Neural progenitor cell (in vitro differentiated cells): ENCODE results near the gene KRTAP25-1. TPM values are rescaled to one million over a fixed set of nuclear protein-coding genes. Genes with fewer than 3 reads are reported as not detected.

Source experiments
- DNase-seq: peaks from one replicate; pipeline ENCODE4 v3.0.0-alpha.2; 2016; ENCODE audit warnings: low spot score
- H2AFZ ChIP-seq: fragments of 200-600 bp; sonication (generic); replicated peaks from 2 replicates; pipeline ENCODE4 v1.6.1; 2016; ENCODE audit warnings: antibody characterized with exemption
- H3F3A ChIP-seq: fragments of 200-600 bp; sonication (generic); 2 replicates; pipeline ENCODE4 v1.6.1; 2016; ENCODE audit warnings: antibody characterized with exemption, low read depth
- H3K27ac ChIP-seq: fragments of 200-600 bp; sonication (generic); 2 replicates; pipeline ENCODE4 v1.5.1; 2016; ENCODE audit warnings: mild to moderate bottlenecking
- H3K27me3 ChIP-seq: fragments of 200-600 bp; sonication (generic); 2 replicates; pipeline ENCODE4 v1.6.1; 2016; ENCODE audit warnings: mild to moderate bottlenecking, moderate library complexity
- H3K36me3 ChIP-seq: fragments of 200-600 bp; sonication (generic); 2 replicates; pipeline ENCODE4 v1.5.1; 2016
- H3K4me1 ChIP-seq: fragments of 200-600 bp; sonication (generic); 2 replicates; pipeline ENCODE4 v1.6.1; 2016; ENCODE audit warnings: mixed run types
- H3K4me2 ChIP-seq: fragments of 200-600 bp; sonication (generic); 2 replicates; pipeline ENCODE4 v1.6.1; 2016
- H3K4me3 ChIP-seq: fragments of 200-600 bp; sonication (generic); 2 replicates; pipeline ENCODE4 v1.5.1; 2016
- H3K79me2 ChIP-seq: fragments of 200-600 bp; sonication (generic); 2 replicates; pipeline ENCODE4 v1.6.1; 2016; ENCODE audit warnings: low read depth
- H3K9ac ChIP-seq: fragments of 200-600 bp; sonication (generic); 2 replicates; pipeline ENCODE4 v1.6.1; 2016
- H3K9me3 ChIP-seq: fragments of 200-600 bp; sonication (generic); 2 replicates; pipeline ENCODE4 v1.5.1; 2016; ENCODE audit warnings: low read depth
- H4K20me1 ChIP-seq: fragments of 200-600 bp; sonication (generic); 2 replicates; pipeline ENCODE4 v1.6.1; 2016; ENCODE audit warnings: low read depth
- H3K27ac Mint-ChIP-seq: 3 replicates; pipeline ENCODE4 v1.8.0; 2021; ENCODE audit warnings: mixed read lengths
- H3K27me3 Mint-ChIP-seq: 2 replicates; pipeline ENCODE4 v1.8.0; 2022; ENCODE audit warnings: low read depth, mild to moderate bottlenecking, inconsistent platforms, moderate library complexity, mixed read lengths; ENCODE audit not compliant: insufficient read depth
- H3K36me3 Mint-ChIP-seq: 3 replicates; pipeline ENCODE4 v1.8.0; 2021; ENCODE audit warnings: mixed read lengths
- H3K4me1 Mint-ChIP-seq: 3 replicates; pipeline ENCODE4 v1.8.0; 2021; ENCODE audit warnings: mixed read lengths
- H3K4me3 Mint-ChIP-seq: 3 replicates; pipeline ENCODE4 v1.8.0; 2021; ENCODE audit warnings: mild to moderate bottlenecking, moderate library complexity, mixed read lengths
- H3K9me3 Mint-ChIP-seq: 3 replicates; pipeline ENCODE4 v1.8.0; 2020; ENCODE audit warnings: mixed read lengths
- EZH2 ChIP-seq: fragments of 200-600 bp; sonication (generic); IDR thresholded peaks from 2 replicates; pipeline ENCODE4 v1.6.1; 2017; ENCODE audit warnings: antibody characterized with exemption, mild to moderate bottlenecking, moderate library complexity
- EZH2phosphoT487 ChIP-seq: fragments of 200-600 bp; sonication (generic); IDR thresholded peaks from 2 replicates; pipeline ENCODE4 v1.6.1; 2017; ENCODE audit warnings: antibody characterized with exemption
- total RNA-seq: library from RNA; depleted of rRNA; stranded (reverse); fragments of >200 nt; gene quantifications from 2 replicates; pipeline ENCODE4 v1.2.3, GENCODE V29; 2015; ENCODE audit warnings: low replicate concordance
- TF ChIP-seq, protein P1 (sequence below): fragments of 200-600 bp; sonication (generic); IDR thresholded peaks from 2 replicates; pipeline ENCODE4 v1.5.1; 2017; ENCODE audit warnings: antibody characterized with exemption, mild to moderate bottlenecking

Gene KRTAP25-1
- total RNA-seq, 1 donor from 2014 or later = not detected

- Histone ChIP-seq H3K9me3 (no peaks in the 10 kb centered on the region), H3K27me3 (no peaks in the 10 kb centered on the region)
- DNase-seq = no peak
Observed at GRCh38 chr21:30271611-30272010, 17.7 kb downstream of the KRTAP25-1 start.

GRCh38 chr21:30271156-30271555 lies 18.2 kb downstream of the KRTAP25-1 start:
- Histone ChIP-seq H3K4me3 (no peak overlapping the region), H2AFZ (no peak overlapping the region), H3K27me3 (no peaks in the 10 kb centered on the region), H4K20me1 (no peaks in the 10 kb centered on the region), H3K36me3 (no peaks in the 10 kb centered on the region), H3K4me1 (no peaks in the 10 kb centered on the region), H3F3A (no peaks in the 10 kb centered on the region), H3K9me3 (no peaks in the 10 kb centered on the region), H3K9ac (no peak overlapping the region), H3K4me2 (no peak overlapping the region), H3K79me2 (no peaks in the 10 kb centered on the region), H3K27ac (no peak overlapping the region)
- no peak overlapping the region for H3K4me3 Mint-ChIP-seq
- H3K9me3 Mint-ChIP-seq = peaks cover 7% of the 10 kb centered on the region
- DNase-seq = no peak
- no peak overlapping the region for H3K27ac Mint-ChIP-seq
- H3K27me3 Mint-ChIP-seq = peaks cover 2% of the 10 kb centered on the region
- TF ChIP-seq EZH2 (no peak), EZH2phosphoT487 (no peak)
- TF ChIP-seq, protein P1, sequence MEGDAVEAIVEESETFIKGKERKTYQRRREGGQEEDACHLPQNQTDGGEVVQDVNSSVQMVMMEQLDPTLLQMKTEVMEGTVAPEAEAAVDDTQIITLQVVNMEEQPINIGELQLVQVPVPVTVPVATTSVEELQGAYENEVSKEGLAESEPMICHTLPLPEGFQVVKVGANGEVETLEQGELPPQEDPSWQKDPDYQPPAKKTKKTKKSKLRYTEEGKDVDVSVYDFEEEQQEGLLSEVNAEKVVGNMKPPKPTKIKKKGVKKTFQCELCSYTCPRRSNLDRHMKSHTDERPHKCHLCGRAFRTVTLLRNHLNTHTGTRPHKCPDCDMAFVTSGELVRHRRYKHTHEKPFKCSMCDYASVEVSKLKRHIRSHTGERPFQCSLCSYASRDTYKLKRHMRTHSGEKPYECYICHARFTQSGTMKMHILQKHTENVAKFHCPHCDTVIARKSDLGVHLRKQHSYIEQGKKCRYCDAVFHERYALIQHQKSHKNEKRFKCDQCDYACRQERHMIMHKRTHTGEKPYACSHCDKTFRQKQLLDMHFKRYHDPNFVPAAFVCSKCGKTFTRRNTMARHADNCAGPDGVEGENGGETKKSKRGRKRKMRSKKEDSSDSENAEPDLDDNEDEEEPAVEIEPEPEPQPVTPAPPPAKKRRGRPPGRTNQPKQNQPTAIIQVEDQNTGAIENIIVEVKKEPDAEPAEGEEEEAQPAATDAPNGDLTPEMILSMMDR = no peak
- no peaks in the 10 kb centered on the region for H3K36me3 Mint-ChIP-seq
- no peaks in the 10 kb centered on the region for H3K4me1 Mint-ChIP-seq

More at GRCh38 chr21:30271611-30272010, 17.7 kb downstream of the KRTAP25-1 start:
- H3K4me1 Mint-ChIP-seq = no peaks in the 10 kb centered on the region
- Histone ChIP-seq H2AFZ (no peak overlapping the region), H3K4me1 (no peaks in the 10 kb centered on the region), H3K36me3 (no peaks in the 10 kb centered on the region), H3K79me2 (no peaks in the 10 kb centered on the region), H4K20me1 (no peaks in the 10 kb centered on the region), H3K4me2 (no peak overlapping the region), H3K27ac (no peak overlapping the region), H3K4me3 (no peak overlapping the region), H3F3A (no peaks in the 10 kb centered on the region), H3K9ac (no peak overlapping the region)
- TF ChIP-seq EZH2 (no peak), EZH2phosphoT487 (no peak)
- no peaks in the 10 kb centered on the region for H3K36me3 Mint-ChIP-seq
- peaks cover 2% of the 10 kb centered on the region for H3K27me3 Mint-ChIP-seq
- H3K4me3 Mint-ChIP-seq = no peak overlapping the region
- no peak overlapping the region for H3K27ac Mint-ChIP-seq
- peaks cover 5% of the 10 kb centered on the region for H3K9me3 Mint-ChIP-seq

DNA sequence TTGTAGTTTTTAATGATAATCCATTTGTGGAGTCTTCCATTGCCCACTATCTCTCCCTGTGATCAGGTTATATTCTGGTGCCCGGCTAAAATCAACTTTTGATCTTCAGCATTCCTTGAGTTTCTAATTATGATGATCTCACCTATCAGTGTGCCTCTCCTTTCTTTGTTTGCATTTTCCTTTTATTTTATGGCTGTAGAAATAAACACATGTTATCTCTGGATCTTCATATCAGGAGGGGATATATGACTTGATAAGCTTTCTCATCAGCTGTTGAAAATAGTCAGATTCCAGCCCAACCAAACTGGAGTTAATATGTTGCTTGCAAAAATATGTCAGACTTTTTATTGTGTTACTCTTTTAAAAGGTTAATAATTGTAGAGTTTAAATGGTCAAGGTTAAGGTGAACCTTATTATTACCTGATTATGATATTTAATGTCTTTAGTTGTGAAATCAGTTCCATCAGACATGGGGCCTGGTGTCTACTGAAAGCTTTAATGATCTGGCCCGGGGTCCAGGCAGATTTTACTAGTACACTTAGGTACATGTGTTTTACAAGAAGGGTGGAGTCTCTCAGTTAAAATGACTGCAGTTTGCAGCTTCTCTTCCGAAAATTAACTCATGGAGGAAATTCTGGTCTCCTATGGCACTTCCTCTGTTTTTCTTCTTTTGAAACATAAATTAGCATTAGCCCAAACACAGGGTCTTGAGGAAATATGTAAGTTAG lies 19.3 kb downstream of the KRTAP25-1 start:
- H3K27ac ChIP-seq = no peak overlapping the region
- no peaks in the 10 kb centered on the region for H3K27me3 ChIP-seq
- no peaks in the 10 kb centered on the region for H3K36me3 ChIP-seq
- H3K9me3 Mint-ChIP-seq = peaks cover 11% of the 10 kb centered on the region
- peaks cover 2% of the 10 kb centered on the region for H3K27me3 Mint-ChIP-seq
- H3F3A ChIP-seq = no peaks in the 10 kb centered on the region
- no peak overlapping the region for H3K4me3 Mint-ChIP-seq
- H4K20me1 ChIP-seq = no peaks in the 10 kb centered on the region
- no peaks in the 10 kb centered on the region for H3K36me3 Mint-ChIP-seq
- no peaks in the 10 kb centered on the region for H3K9me3 ChIP-seq
- no peaks in the 10 kb centered on the region for H3K79me2 ChIP-seq
- no peak overlapping the region for H2AFZ ChIP-seq
- no peak overlapping the region for H3K9ac ChIP-seq
- H3K4me1 Mint-ChIP-seq = no peaks in the 10 kb centered on the region
- no peaks in the 10 kb centered on the region for H3K4me1 ChIP-seq
- TF ChIP-seq EZH2phosphoT487 (no peak), EZH2 (no peak)
- TF ChIP-seq, protein P1 = no peak
- no peak overlapping the region for H3K4me3 ChIP-seq
- no peak overlapping the region for H3K4me2 ChIP-seq
- no peak for DNase-seq
- H3K27ac Mint-ChIP-seq = no peak overlapping the region

DNA sequence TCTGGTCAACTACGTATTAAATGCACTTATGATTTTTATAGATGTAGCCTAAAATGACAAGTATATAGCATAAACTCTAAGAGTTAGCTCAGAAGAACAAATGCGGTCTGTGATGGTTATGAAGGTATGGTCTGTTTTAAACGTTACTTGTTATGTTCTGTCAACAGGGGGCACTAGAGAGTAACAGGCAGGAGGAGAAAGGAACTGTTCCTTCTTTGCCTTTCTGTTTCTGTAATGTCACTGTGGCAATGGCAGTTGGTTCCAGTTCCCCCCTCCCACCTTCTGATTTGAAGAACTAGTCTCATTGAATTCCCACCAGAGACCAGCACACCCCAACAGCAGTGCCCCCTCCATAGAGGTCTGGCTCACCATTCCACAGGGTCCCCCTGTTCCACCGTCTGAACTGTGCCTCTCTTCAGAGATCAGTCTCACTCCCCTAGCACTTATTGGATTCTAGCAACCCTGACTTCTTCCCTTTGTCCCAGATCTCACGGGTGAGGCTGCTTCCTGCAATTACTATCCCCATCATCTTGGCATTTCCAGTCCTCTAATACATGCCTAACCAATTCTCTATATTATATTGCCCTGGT lies 20.6 kb downstream of the KRTAP25-1 start:
- no peaks in the 10 kb centered on the region for H3K79me2 ChIP-seq
- H3K4me3 ChIP-seq = no peak overlapping the region
- no peak overlapping the region for H3K9ac ChIP-seq
- H2AFZ ChIP-seq = peak overlapping the region; percentile 80
- no peak overlapping the region for H3K27ac ChIP-seq
- no peaks in the 10 kb centered on the region for H3K36me3 ChIP-seq
- Mint-ChIP-seq H3K9me3 (peaks cover 11% of the 10 kb centered on the region), H3K4me1 (no peaks in the 10 kb centered on the region), H3K4me3 (no peak overlapping the region), H3K27ac (no peak overlapping the region), H3K27me3 (peaks cover 2% of the 10 kb centered on the region), H3K36me3 (no peaks in the 10 kb centered on the region)
- no peak overlapping the region for H3K4me2 ChIP-seq
- H3K9me3 ChIP-seq = no peaks in the 10 kb centered on the region
- H4K20me1 ChIP-seq = no peaks in the 10 kb centered on the region
- no peaks in the 10 kb centered on the region for H3K4me1 ChIP-seq
- no peaks in the 10 kb centered on the region for H3F3A ChIP-seq
- TF ChIP-seq, protein P1 = peak; percentile 72
- no peak for TF ChIP-seq EZH2phosphoT487
- no peaks in the 10 kb centered on the region for H3K27me3 ChIP-seq
- peak; percentile 71 for DNase-seq
